Measurements from ENCODE around the gene KCNMA1. TPM values are rescaled to one million over a fixed set of nuclear protein-coding genes. Genes with fewer than 3 reads are reported as not detected.

KCNMA1 gene
- total RNA-seq, 3 donors from 2014 or later = 13.6 to 37.8 (median 15.1) TPM

- Histone ChIP-seq H3K27ac (no peak overlapping the region), H3K36me3 (no peaks in the 10 kb centered on the region), H3K9me3 (no peaks in the 10 kb centered on the region), H3K4me1 (no peaks in the 10 kb centered on the region), H3K27me3 (no peaks in the 10 kb centered on the region), H3K4me3 (no peak overlapping the region)
- TF ChIP-seq POLR2A (IDR thresholded peaks at IDR 0.05) (no peak), CTCF (IDR thresholded peaks at IDR 0.05) (no peak), POLR2AphosphoS5 (IDR thresholded peaks at IDR 0.05) (no peak)
- no peak for DNase-seq (ENCODE audit: low spot score in 2 of 2)
- intact Hi-C loops (cut with DNase I; ENCODE audit: low total_unique reads) = no loop called here
These were observed 666.7 kb downstream of the KCNMA1 start for GRCh38 chr10:76970711-76971519.

DNA sequence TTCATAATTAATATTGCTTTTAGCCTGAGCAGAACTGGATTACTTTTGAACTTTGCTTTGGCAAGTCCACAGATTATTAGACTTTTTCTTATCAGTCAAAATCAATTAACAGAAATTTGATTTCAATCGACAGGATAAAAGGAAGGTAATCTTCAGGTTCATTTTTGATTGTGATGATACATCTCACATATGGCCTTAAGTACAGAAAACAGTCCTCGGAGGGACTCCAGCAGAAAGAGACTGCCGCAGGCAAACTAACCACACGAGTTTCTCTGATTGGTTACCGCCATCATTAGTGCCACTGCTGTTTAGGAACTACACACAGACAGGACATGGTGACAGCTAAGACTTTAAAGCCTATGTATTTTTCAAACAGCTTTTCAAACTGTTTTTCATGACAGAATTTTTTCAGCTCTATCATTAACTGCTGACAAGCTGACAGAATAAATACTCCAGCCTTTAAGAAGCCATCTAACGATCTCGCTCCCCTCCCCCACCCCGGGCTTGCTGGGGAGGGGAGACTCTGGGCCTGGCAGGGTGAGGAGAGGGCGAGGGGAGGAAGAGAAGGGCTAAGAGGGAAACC, 668.2 kb downstream of the KCNMA1 start:
- intact Hi-C loops (cut with DNase I; ENCODE audit: low total_unique reads) = no loop called here
- H3K27me3 ChIP-seq = no peaks in the 10 kb centered on the region
- no peak for TF ChIP-seq CTCF (IDR thresholded peaks at IDR 0.05)
- TF ChIP-seq POLR2A (IDR thresholded peaks at IDR 0.05) = no peak
- TF ChIP-seq POLR2AphosphoS5 (IDR thresholded peaks at IDR 0.05) = no peak
- no peak overlapping the region for H3K27ac ChIP-seq
- no peaks in the 10 kb centered on the region for H3K9me3 ChIP-seq
- H3K4me1 ChIP-seq = no peaks in the 10 kb centered on the region
- H3K4me3 ChIP-seq = no peak overlapping the region
- H3K36me3 ChIP-seq = no peaks in the 10 kb centered on the region
- DNase-seq (ENCODE audit: low spot score in 2 of 2) = no peak

- TF ChIP-seq CTCF (IDR thresholded peaks at IDR 0.05) (no peak), POLR2AphosphoS5 (IDR thresholded peaks at IDR 0.05) (no peak), POLR2A (IDR thresholded peaks at IDR 0.05) (no peak)
- H3K4me3 ChIP-seq = no peak overlapping the region
- no peaks in the 10 kb centered on the region for H3K36me3 ChIP-seq
- no peaks in the 10 kb centered on the region for H3K27me3 ChIP-seq
- H3K9me3 ChIP-seq = no peaks in the 10 kb centered on the region
- intact Hi-C loops (cut with DNase I; ENCODE audit: low total_unique reads) = no loop called here
- H3K27ac ChIP-seq = no peak overlapping the region
- H3K4me1 ChIP-seq = no peaks in the 10 kb centered on the region
- no peak for DNase-seq (ENCODE audit: low spot score in 2 of 2)
These were observed 669.1 kb downstream of the KCNMA1 start for GRCh38 chr10:76968483-76968882.

- TF ChIP-seq POLR2AphosphoS5 (IDR thresholded peaks at IDR 0.05) = no peak
- no peak for TF ChIP-seq CTCF (IDR thresholded peaks at IDR 0.05)
- TF ChIP-seq POLR2A (IDR thresholded peaks at IDR 0.05) = no peak
- Histone ChIP-seq H3K4me3 (no peak overlapping the region), H3K27ac (no peak overlapping the region), H3K36me3 (no peaks in the 10 kb centered on the region), H3K4me1 (no peaks in the 10 kb centered on the region), H3K27me3 (no peaks in the 10 kb centered on the region), H3K9me3 (peaks cover 0 to 4% of the 10 kb centered on the region in 2 donors)
- intact Hi-C loops (cut with DNase I; ENCODE audit: low total_unique reads) = no loop called here
- no peak for DNase-seq (ENCODE audit: low spot score in 2 of 2)
These were observed 674.8 kb downstream of the KCNMA1 start for GRCh38 chr10:76962851-76963250.

DNA sequence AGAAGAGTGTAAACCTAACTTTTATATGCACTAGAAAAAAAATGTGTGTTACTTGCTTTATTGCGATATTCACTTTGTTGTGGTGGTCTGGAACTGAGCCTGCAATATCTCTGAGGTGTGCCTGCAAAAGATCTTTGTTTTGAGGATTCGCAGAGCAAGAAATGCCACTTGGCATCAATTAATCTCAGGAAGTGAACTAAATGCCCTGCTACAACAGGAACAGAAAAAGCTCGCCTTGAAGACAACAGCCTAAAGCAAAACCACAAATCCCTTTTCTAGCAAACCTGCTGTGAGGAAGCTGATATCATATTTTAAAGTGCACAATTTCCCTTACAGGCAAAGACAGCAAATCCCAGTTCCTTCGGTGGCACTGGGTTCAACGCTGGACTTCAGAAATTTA, 675.8 kb downstream of the KCNMA1 start:
- Histone ChIP-seq H3K4me1 (no peaks in the 10 kb centered on the region), H3K4me3 (no peak overlapping the region), H3K27me3 (no peaks in the 10 kb centered on the region), H3K27ac (no peak overlapping the region), H3K36me3 (no peaks in the 10 kb centered on the region), H3K9me3 (peaks cover 0 to 4% of the 10 kb centered on the region in 2 donors)
- intact Hi-C loops (cut with DNase I; ENCODE audit: low total_unique reads) = no loop called here
- TF ChIP-seq CTCF (IDR thresholded peaks at IDR 0.05) = no peak
- no peak for TF ChIP-seq POLR2AphosphoS5 (IDR thresholded peaks at IDR 0.05)
- TF ChIP-seq POLR2A (IDR thresholded peaks at IDR 0.05) = no peak
- no peak for DNase-seq (ENCODE audit: low spot score in 2 of 2)
